Peyer's patch (tissue), 4 donors: Measurements from ENCODE around the gene HOXA3. TPM values are rescaled to one million over a fixed set of nuclear protein-coding genes. Genes with fewer than 3 reads are reported as not detected.
A peak's percentile ranks its signal among the peaks of the same experiment; 100 is the strongest.

Experiments used
- DNase-seq, 3 donors: peaks; one replicate each; pipeline ENCODE4 v3.0.0-alpha.2; 2017 to 2019
- H3K27ac ChIP-seq, 4 donors: fragments of 200-600 bp; sonication (generic); one replicate each; pipeline ENCODE4 v1.5.1; 2016 to 2019
- H3K27me3 ChIP-seq, 2 donors: fragments of 200-600 bp; sonication (generic); one replicate each; pipeline ENCODE4 v1.5.1; 2019
- H3K36me3 ChIP-seq, 3 donors: fragments of 200-600 bp; sonication (generic); one replicate each; pipeline ENCODE4 v1.5.1; 2016 to 2019
- H3K4me1 ChIP-seq, 4 donors: fragments of 200-600 bp; sonication (generic); one replicate each; pipeline ENCODE4 v1.5.1; 2016 to 2019
- H3K4me3 ChIP-seq, 4 donors: fragments of 200-600 bp; sonication (generic); 1 replicate in 3 of 4; 2 replicates in 1 of 4; pipeline ENCODE4 v1.5.1; 2016 to 2019; ENCODE audit warnings: mild to moderate bottlenecking in 1 of 4
- H3K9me3 ChIP-seq, 4 donors: fragments of 200-600 bp; sonication (generic); one replicate each; pipeline ENCODE4 v1.5.1; 2016 to 2019; ENCODE audit warnings: mild to moderate bottlenecking in 1 of 4
- CTCF ChIP-seq, 6 experiments: fragments of 450-650 bp in 4 of 6; fragments of 200-600 bp in 2 of 6; sonication (generic) in 1 of 6; IDR thresholded peaks; one replicate each; pipeline ENCODE4 v1.5.1; 2017 to 2019; ENCODE audit warnings: antibody characterized with exemption in 6 of 6, mild to moderate bottlenecking in 3 of 6, moderate library complexity in 1 of 6
- POLR2A ChIP-seq, 2 donors: fragments of 450-650 bp; IDR thresholded peaks; one replicate each; pipeline ENCODE4 v1.5.1; 2017; ENCODE audit warnings: antibody characterized with exemption in 2 of 2, mild to moderate bottlenecking in 2 of 2, moderate library complexity in 2 of 2
- total RNA-seq, 4 donors: library from RNA; depleted of rRNA; stranded (reverse); fragments of >200 nt; gene quantifications; one replicate each; pipeline ENCODE4 v1.1.0, GENCODE V29; 2016

The HOXA3 gene
- total RNA-seq, 4 donors from 2014 or later, result 6.7 to 21.2 (median 13.9) TPM

- Histone ChIP-seq H3K4me3 (peak within 1 kb of the TSS; percentile 37 to 84 (median 69)), H3K9me3 (no peaks in the 10 kb centered on the region), H3K36me3 (no peaks in the 10 kb centered on the region), H3K4me1 (peaks cover 0 to 22% (median 11%) of the 10 kb centered on the region in 4 donors), H3K27ac (peak within 1 kb of the TSS; percentile 70 to 88 (median 86)), H3K27me3 (peaks cover 0 to 13% of the 10 kb centered on the region in 2 donors)
- TF ChIP-seq POLR2A (IDR thresholded peaks at IDR 0.05), result peak; percentile 51 to 68
- TF ChIP-seq CTCF (IDR thresholded peaks at IDR 0.05), result no peak
- peak in 2 of 3 donors; percentile 67 to 75 for DNase-seq
Observed at GRCh38 chr7:27173956-27174873, 21.8 kb upstream of the HOXA3 start, which contains the start of gene HOXA10. Gene HOXA10 (minus strand): TSS chr7:27174320. CDS start chr7:27174306, 14 bp downstream.

- peak overlapping the region; percentile 70 to 88 (median 86) for H3K27ac ChIP-seq
- H3K27me3 ChIP-seq, result peaks cover 0 to 13% of the 10 kb centered on the region in 2 donors
- no peak for TF ChIP-seq POLR2A (IDR thresholded peaks at IDR 0.05)
- peak overlapping the region; percentile 37 to 84 (median 69) for H3K4me3 ChIP-seq
- H3K4me1 ChIP-seq, result peaks cover 0 to 22% (median 11%) of the 10 kb centered on the region in 4 donors
- H3K9me3 ChIP-seq, result no peaks in the 10 kb centered on the region
- DNase-seq, result peak in 2 of 3 donors; percentile 66 to 79
- H3K36me3 ChIP-seq, result no peaks in the 10 kb centered on the region
Observed at GRCh38 chr7:27173511-27173955, 21.1 kb upstream of the HOXA3 start.

- peaks cover 0 to 22% (median 11%) of the 10 kb centered on the region in 4 donors for H3K4me1 ChIP-seq
- H3K4me3 ChIP-seq, result peak overlapping the region; percentile 37 to 84 (median 69)
- no peak for TF ChIP-seq CTCF (IDR thresholded peaks at IDR 0.05)
- TF ChIP-seq POLR2A (IDR thresholded peaks at IDR 0.05), result no peak
- H3K9me3 ChIP-seq, result no peaks in the 10 kb centered on the region
- peak in 2 of 3 donors; percentile 75 to 82 for DNase-seq
- no peaks in the 10 kb centered on the region for H3K36me3 ChIP-seq
- H3K27me3 ChIP-seq, result peaks cover 0 to 16% of the 10 kb centered on the region in 2 donors
- peak overlapping the region; percentile 70 to 88 (median 86) for H3K27ac ChIP-seq
Observed at GRCh38 chr7:27172823-27173510, 20.6 kb upstream of the HOXA3 start.

GRCh38 chr7:27172315-27172774 is 20.0 kb upstream of the HOXA3 start:
- Histone ChIP-seq H3K4me1 (peaks cover 0 to 22% (median 11%) of the 10 kb centered on the region in 4 donors), H3K9me3 (no peaks in the 10 kb centered on the region), H3K27me3 (peaks cover 0 to 16% of the 10 kb centered on the region in 2 donors), H3K4me3 (peak overlapping the region in 3 of 4 donors; percentile 37 to 84 (median 81)), H3K27ac (peak overlapping the region in 3 of 4 donors; percentile 85 to 88 (median 87)), H3K36me3 (no peaks in the 10 kb centered on the region)
- TF ChIP-seq POLR2A (IDR thresholded peaks at IDR 0.05), result no peak
- no peak for TF ChIP-seq CTCF (IDR thresholded peaks at IDR 0.05)
- DNase-seq, result peak in 2 of 3 donors; percentile 46 to 56

- Histone ChIP-seq H3K9me3 (no peaks in the 10 kb centered on the region), H3K4me3 (peak overlapping the region in 3 of 4 donors; percentile 37 to 84 (median 81)), H3K27ac (peak overlapping the region in 3 of 4 donors; percentile 85 to 88 (median 87)), H3K4me1 (peaks cover 0 to 22% (median 11%) of the 10 kb centered on the region in 4 donors), H3K27me3 (peaks cover 0 to 16% of the 10 kb centered on the region in 2 donors), H3K36me3 (no peaks in the 10 kb centered on the region)
- TF ChIP-seq CTCF (IDR thresholded peaks at IDR 0.05) (no peak), POLR2A (IDR thresholded peaks at IDR 0.05) (peak in 1 of 2 donors; percentile 16)
- DNase-seq, result peak in 2 of 3 donors; percentile 54 to 68
Observed at GRCh38 chr7:27171637-27172314, 19.4 kb upstream of the HOXA3 start.
